ENCODE measurements around the gene MCUB. TPM values are rescaled to one million over a fixed set of nuclear protein-coding genes. Genes with fewer than 3 reads are reported as not detected.

Gene MCUB
- total and polyA plus RNA-seq, 9 of the 15 experiments (the other 6 are each of a cell fraction or from before 2014, with no cell fraction given): 1.4 to 21.5 (median 5.4) TPM

DNA sequence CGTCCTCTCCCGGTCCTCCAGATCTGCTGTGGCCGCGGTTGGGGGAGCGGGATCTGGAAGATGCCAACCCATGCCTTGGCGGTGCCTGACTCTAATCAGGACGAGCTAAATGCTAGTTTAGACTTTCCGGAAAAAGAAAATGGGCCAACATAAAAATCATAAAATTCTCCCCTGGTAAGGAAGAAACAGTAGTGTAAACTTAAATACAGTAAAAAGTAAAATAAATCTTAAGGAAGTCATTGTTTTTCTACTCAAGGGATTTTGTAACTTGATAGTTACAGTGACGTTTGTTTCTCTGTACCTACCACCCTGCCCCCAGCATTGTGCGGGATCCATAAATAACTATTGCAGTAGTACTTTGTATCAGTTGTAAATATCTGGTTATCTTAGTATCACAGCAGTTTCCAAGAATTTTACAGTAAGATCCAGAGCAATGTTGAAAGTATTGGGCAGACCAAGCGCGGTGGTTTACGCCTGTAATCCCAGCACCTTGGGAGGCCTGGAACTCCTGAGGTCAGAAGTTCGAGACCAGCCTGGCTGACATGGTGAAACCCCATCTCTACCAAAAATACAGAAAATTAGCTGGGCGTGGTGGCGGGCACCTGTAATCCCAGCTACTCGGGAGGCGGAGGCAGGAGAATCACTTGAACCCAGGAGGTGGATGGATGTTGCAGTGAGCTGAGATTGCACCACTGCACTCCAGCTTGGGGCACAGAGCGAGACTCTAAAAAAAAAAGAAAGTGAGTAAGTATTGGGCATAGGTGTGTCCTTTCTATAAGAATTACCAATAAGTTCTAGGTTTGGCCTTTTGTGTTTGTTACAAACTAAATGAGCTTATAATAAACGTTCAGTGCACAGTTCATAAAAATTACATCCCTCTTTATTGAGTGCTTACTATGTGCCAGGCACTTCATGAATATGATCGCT lies 170.8 kb downstream of the MCUB start (continued):
- TF ChIP-seq ZNF140 (CRISPR knock-in tag; IDR thresholded peaks at IDR 0.05) (no peak), CBX1 (IDR thresholded peaks at IDR 0.05; ENCODE audit: low read depth) (peak; percentile 59; the same call in 1 of the 2 replicates), ARID1B (IDR thresholded peaks at IDR 0.05) (peak; percentile 63; the same call in 1 of the 2 replicates), CHCHD3 (CRISPR knock-in tag; IDR thresholded peaks at IDR 0.05) (no peak), TBP (optimal IDR thresholded peaks at IDR 0.05; ENCODE audit: low read depth, low read length) (peak; percentile 45), KDM1A (IDR thresholded peaks at IDR 0.05) (peak; percentile 41 to 55; a peak in 2 of 4 replicates), CUX1 (CRISPR knock-in tag; IDR thresholded peaks at IDR 0.05) (peak; percentile 51; the same call in 1 of the 2 replicates), ZNF644 (tag; IDR thresholded peaks at IDR 0.05; ENCODE audit: low read depth) (peak; percentile 73; the same call in 1 of the 2 replicates), CBFA2T3 (IDR thresholded peaks at IDR 0.05) (peak; percentile 46; the same call in 1 of the 2 replicates), YBX1 (IDR thresholded peaks at IDR 0.05) (no peak), DPF2 (IDR thresholded peaks at IDR 0.05) (peak; percentile 14; the same call in 1 of the 2 replicates)
- TF ChIP-seq, protein P1, sequence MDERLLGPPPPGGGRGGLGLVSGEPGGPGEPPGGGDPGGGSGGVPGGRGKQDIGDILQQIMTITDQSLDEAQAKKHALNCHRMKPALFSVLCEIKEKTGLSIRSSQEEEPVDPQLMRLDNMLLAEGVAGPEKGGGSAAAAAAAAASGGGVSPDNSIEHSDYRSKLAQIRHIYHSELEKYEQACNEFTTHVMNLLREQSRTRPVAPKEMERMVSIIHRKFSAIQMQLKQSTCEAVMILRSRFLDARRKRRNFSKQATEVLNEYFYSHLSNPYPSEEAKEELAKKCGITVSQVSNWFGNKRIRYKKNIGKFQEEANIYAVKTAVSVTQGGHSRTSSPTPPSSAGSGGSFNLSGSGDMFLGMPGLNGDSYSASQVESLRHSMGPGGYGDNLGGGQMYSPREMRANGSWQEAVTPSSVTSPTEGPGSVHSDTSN (CRISPR knock-in tag; IDR thresholded peaks at IDR 0.05; ENCODE audit: low read depth): no peak
- TF ChIP-seq, protein P1 (tag; conservative IDR thresholded peaks at IDR 0.05; ENCODE audit: low read depth): 0 out of 2 replicates have a peak, but pooled peaks have one; percentile 53
- TF ChIP-seq, protein P2, sequence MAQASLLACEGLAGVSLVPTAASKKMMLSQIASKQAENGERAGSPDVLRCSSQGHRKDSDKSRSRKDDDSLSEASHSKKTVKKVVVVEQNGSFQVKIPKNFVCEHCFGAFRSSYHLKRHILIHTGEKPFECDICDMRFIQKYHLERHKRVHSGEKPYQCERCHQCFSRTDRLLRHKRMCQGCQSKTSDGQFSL (CRISPR knock-in tag; IDR thresholded peaks at IDR 0.05): no peak
- TF ChIP-seq, protein P2 (tag; IDR thresholded peaks at IDR 0.05): 0 out of 4 replicates have a peak, but pooled peaks of 1 of the 2 experiments have one; percentile 4
- TF ChIP-seq, protein P3, sequence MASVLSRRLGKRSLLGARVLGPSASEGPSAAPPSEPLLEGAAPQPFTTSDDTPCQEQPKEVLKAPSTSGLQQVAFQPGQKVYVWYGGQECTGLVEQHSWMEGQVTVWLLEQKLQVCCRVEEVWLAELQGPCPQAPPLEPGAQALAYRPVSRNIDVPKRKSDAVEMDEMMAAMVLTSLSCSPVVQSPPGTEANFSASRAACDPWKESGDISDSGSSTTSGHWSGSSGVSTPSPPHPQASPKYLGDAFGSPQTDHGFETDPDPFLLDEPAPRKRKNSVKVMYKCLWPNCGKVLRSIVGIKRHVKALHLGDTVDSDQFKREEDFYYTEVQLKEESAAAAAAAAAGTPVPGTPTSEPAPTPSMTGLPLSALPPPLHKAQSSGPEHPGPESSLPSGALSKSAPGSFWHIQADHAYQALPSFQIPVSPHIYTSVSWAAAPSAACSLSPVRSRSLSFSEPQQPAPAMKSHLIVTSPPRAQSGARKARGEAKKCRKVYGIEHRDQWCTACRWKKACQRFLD (CRISPR knock-in tag; IDR thresholded peaks at IDR 0.05): peak; percentile 71; the same call in 1 of the 2 replicates
